ENCODE data around the gene TTLL11.

Gene TTLL11

DNA sequence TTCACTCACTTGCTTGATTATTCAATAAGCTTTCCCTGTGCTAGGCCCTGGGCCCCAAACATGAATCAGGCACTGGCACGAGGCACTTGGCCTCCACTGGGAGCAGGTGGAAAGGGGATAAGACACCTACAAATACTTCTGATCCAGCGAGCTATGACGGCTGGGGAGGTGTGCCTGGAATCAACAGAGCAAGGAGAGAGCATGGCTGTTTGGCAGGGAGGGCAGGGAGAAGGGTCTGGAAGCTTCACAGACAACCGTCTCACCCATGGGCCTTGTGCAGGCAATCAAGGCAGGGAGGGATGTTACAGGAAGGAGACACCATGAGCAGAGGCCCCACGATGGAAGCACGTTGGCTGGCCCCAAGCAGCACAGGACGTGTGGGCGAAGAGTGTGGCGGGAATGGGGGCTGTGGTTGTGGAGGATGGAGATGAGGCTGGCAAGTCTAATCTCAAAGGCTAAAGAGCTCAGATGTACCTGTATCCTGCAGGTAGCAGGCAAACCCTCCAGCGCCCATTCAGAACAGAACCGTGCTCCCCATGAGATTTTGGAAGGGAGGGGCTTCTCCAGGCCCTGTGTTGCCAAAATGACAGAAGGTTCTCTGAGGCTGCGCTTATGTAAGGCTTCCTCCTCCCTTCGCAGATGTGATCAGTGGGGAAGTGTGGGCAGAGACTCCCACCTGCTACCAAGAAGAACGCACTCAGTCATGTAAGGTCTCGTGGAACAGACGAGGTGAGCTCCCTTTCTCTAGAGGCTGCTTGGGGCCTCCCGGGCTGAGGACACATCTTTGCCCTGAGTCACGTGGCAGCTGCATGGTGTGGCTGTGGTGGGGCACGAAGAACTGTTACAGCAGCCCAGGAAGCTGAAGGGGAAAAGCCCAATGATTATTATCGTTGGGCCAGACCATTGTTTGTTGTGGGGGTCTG, 252.0 kb downstream of the TTLL11 start:
- H4K8ac ChIP-seq (ENCODE audit: low read depth, low read length): no peak overlapping the region
- H3K79me2 ChIP-seq (ENCODE audit: control insufficient read depth, insufficient read depth, low read length): no peaks in the 10 kb centered on the region
- H3K4me2 ChIP-seq (ENCODE audit: low read length): no peak overlapping the region
- H3K18ac ChIP-seq (ENCODE audit: low read length): no peak overlapping the region
- H3K4me3 ChIP-seq (ENCODE audit: low read length): no peak overlapping the region
- H3K27ac ChIP-seq (ENCODE audit: low read depth, low read length): no peak overlapping the region
- H3K27me3 ChIP-seq (ENCODE audit: insufficient read depth, low read length, poor library complexity): no peaks in the 10 kb centered on the region
- no peak for DNase-seq
- H2AK5ac ChIP-seq (ENCODE audit: low read length): no peak overlapping the region
- H3K79me1 ChIP-seq (ENCODE audit: low read length): no peaks in the 10 kb centered on the region
- WGBS (ENCODE audit: extremely low coverage, insufficient coverage, low lambda C conversion rate): no CpG with 5 or more reads among the region's 20 CpGs
- no peaks in the 10 kb centered on the region for H3K36me3 ChIP-seq (ENCODE audit: control insufficient read depth, insufficient read depth, low read length)
- no peak overlapping the region for H4K5ac ChIP-seq (ENCODE audit: low read length)
- no peak overlapping the region for H3K56ac ChIP-seq (ENCODE audit: low read length)
- H2BK5ac ChIP-seq (ENCODE audit: low read length): no peak overlapping the region
- H2BK120ac ChIP-seq (ENCODE audit: low read depth, low read length): no peak overlapping the region
- no peak overlapping the region for H3K4ac ChIP-seq (ENCODE audit: low read depth, low read length)
- peak overlapping the region; percentile 83 for H3K23ac ChIP-seq (ENCODE audit: low read length)
- H3K9ac ChIP-seq (ENCODE audit: low read length): no peak overlapping the region
- H3K4me1 ChIP-seq (ENCODE audit: control insufficient read depth, low read depth, low read length): no peaks in the 10 kb centered on the region
- no peak overlapping the region for H2BK15ac ChIP-seq (replicated peaks; ENCODE audit: low read depth)

DNA sequence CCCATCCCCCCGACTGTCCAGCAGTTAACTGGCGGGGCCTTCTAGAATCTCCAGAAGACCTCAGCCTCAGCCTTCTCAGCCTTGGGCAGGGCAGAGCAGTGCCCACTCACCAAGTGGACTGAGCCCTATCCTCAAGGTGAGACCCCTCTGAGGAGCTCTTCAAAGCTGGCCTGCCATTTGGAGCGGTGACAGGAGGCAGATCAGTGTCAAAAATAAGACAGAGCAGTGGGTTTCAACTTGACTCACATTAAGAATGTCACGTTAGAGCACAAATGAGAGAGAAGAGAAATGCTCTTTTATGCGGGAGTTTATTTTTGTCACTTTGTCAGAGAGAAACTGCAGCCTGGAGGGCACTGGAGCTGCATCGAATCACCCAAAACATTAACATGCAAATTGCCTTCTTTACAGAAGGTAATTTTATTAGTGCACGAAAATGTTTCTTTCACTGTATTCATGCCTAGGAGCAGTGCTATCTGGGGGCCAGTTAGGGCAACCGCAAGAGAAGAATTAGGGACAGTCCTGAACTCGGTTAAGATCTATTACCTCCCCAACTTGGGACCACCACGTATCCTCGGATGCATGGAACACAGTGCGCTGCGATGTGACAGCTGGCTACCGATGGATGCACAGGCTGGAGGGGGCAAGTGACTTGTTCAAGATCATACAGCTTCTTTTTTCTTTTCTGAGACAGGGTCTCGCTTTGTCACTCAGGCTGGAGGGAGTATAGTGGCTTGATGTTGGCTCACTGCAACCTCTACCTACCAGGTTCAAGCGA, 253.2 kb downstream of the TTLL11 start:
- Histone ChIP-seq H4K5ac (ENCODE audit: low read length) (no peak overlapping the region), H2BK120ac (ENCODE audit: low read depth, low read length) (no peak overlapping the region), H3K9ac (ENCODE audit: low read length) (no peak overlapping the region), H3K4me1 (ENCODE audit: control insufficient read depth, low read depth, low read length) (no peaks in the 10 kb centered on the region), H3K23ac (ENCODE audit: low read length) (no peak overlapping the region), H3K56ac (ENCODE audit: low read length) (no peak overlapping the region), H3K27me3 (ENCODE audit: insufficient read depth, low read length, poor library complexity) (no peaks in the 10 kb centered on the region), H4K8ac (ENCODE audit: low read depth, low read length) (no peak overlapping the region), H3K79me2 (ENCODE audit: control insufficient read depth, insufficient read depth, low read length) (no peaks in the 10 kb centered on the region), H2BK5ac (ENCODE audit: low read length) (no peak overlapping the region), H3K27ac (ENCODE audit: low read depth, low read length) (no peak overlapping the region), H3K4me3 (ENCODE audit: low read length) (no peak overlapping the region), H2AK5ac (ENCODE audit: low read length) (no peak overlapping the region), H3K18ac (ENCODE audit: low read length) (no peak overlapping the region), H2BK15ac (replicated peaks; ENCODE audit: low read depth) (no peak overlapping the region), H3K4ac (ENCODE audit: low read depth, low read length) (no peak overlapping the region), H3K79me1 (ENCODE audit: low read length) (no peaks in the 10 kb centered on the region), H3K4me2 (ENCODE audit: low read length) (no peak overlapping the region), H3K36me3 (ENCODE audit: control insufficient read depth, insufficient read depth, low read length) (no peaks in the 10 kb centered on the region)
- WGBS (ENCODE audit: extremely low coverage, insufficient coverage, low lambda C conversion rate): no CpG with 5 or more reads among the region's 16 CpGs
- no peak for DNase-seq

DNA sequence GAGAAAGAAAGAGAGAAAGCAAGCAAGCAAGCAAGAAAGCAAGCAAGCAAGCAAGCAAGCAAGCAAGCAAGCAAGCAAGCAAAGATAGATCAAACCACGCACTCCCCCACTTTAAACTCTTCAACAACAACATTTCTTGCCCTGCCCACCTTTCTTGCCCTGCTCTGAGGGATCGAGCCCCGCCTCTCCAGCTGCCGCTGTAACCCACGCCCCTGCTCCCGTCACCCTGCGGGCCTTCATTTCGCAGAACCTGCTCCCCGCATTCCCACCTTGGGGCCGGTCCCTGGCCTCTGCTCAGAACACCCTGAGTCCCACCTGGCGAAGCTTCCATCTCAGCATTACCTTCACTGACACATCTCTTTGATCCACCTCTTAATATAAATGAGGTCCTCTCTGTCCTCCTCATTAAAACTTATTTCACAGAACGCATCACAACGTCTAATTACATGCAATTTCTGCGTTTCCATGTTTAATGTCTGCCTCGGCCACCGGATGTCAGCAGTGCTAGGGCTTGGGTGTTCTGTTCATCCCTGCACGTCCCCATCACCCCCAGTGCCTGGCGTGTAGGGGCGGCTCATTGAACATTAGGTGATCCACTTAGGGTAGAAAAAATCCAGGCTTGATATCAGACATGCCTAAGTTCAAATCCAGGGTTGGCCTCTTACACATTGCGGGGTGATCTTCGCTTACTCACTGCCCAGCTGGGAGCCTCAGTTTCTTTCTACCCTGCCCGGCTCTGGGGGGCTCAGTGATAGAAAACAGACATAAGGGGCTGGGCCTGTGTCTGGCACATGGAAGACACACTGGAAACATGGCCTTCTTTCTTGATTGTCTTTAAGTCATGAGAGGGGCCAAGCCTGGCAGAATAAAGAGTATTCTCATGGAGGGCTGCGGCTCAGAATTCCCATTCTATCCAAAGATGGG, 254.1 kb downstream of the TTLL11 start:
- Histone ChIP-seq H2BK15ac (replicated peaks; ENCODE audit: low read depth) (no peak overlapping the region), H3K27me3 (ENCODE audit: insufficient read depth, low read length, poor library complexity) (no peaks in the 10 kb centered on the region), H3K56ac (ENCODE audit: low read length) (no peak overlapping the region), H3K4me3 (ENCODE audit: low read length) (no peak overlapping the region), H2AK5ac (ENCODE audit: low read length) (no peak overlapping the region), H4K5ac (ENCODE audit: low read length) (no peak overlapping the region), H3K4ac (ENCODE audit: low read depth, low read length) (no peak overlapping the region), H2BK120ac (ENCODE audit: low read depth, low read length) (no peak overlapping the region), H3K79me2 (ENCODE audit: control insufficient read depth, insufficient read depth, low read length) (no peaks in the 10 kb centered on the region), H2BK5ac (ENCODE audit: low read length) (no peak overlapping the region), H3K36me3 (ENCODE audit: control insufficient read depth, insufficient read depth, low read length) (no peaks in the 10 kb centered on the region), H3K4me1 (ENCODE audit: control insufficient read depth, low read depth, low read length) (no peaks in the 10 kb centered on the region), H3K23ac (ENCODE audit: low read length) (no peak overlapping the region), H3K4me2 (ENCODE audit: low read length) (no peak overlapping the region), H4K8ac (ENCODE audit: low read depth, low read length) (no peak overlapping the region), H3K27ac (ENCODE audit: low read depth, low read length) (no peak overlapping the region), H3K18ac (ENCODE audit: low read length) (no peak overlapping the region), H3K79me1 (ENCODE audit: low read length) (no peaks in the 10 kb centered on the region), H3K9ac (ENCODE audit: low read length) (no peak overlapping the region)
- no peak for DNase-seq
- no CpG with 5 or more reads among the region's 23 CpGs for WGBS (ENCODE audit: extremely low coverage, insufficient coverage, low lambda C conversion rate)

DNA sequence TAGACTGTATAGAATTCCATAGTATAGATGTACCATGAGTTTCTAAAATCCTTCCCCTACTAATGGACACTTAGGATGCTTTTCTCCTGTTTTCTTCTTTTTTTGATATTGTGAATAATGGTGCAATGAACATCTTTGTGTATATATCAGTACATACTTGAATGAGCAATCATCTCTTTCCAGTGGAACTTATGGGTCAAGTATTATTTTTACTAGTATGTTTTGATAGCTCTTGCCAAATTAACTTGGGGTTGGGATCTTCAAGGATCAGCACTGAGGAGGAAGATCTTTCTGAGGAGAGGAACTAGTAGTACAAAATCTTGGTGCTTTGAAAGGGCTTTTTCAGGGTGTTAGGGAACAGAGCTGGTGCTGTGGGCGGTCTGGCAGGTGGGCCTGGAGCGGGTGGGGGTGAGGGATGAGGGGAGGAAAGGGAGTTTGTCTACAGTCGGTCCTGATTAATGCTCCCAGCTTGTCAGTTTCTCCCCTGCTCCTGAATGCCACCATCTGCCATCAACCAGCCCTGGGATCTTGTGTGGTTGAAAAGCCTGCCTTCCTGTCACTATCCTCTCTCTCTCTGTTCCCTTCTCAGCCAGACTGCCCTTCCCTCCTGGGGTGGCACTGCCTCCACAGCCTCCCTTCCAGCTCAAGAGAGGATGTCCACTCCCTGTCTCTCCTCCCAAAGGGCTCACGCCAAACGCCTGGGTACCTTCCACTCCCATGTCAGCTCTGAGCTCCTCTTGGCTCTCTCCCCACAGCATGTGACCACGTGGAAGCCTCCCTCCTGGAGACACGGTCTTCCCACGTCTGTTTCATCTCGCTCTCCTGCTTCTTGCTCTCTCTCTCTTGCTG, 255.8 kb downstream of the TTLL11 start:
- WGBS (ENCODE audit: extremely low coverage, insufficient coverage, low lambda C conversion rate): no CpG with 5 or more reads among the region's 9 CpGs
- Histone ChIP-seq H3K27me3 (ENCODE audit: insufficient read depth, low read length, poor library complexity) (no peaks in the 10 kb centered on the region), H2AK5ac (ENCODE audit: low read length) (no peak overlapping the region), H2BK120ac (ENCODE audit: low read depth, low read length) (no peak overlapping the region), H3K79me1 (ENCODE audit: low read length) (no peaks in the 10 kb centered on the region), H3K4me2 (ENCODE audit: low read length) (no peak overlapping the region), H3K18ac (ENCODE audit: low read length) (no peak overlapping the region), H3K27ac (ENCODE audit: low read depth, low read length) (no peak overlapping the region), H3K56ac (ENCODE audit: low read length) (no peak overlapping the region), H3K36me3 (ENCODE audit: control insufficient read depth, insufficient read depth, low read length) (no peaks in the 10 kb centered on the region), H4K5ac (ENCODE audit: low read length) (no peak overlapping the region), H3K23ac (ENCODE audit: low read length) (no peak overlapping the region), H2BK5ac (ENCODE audit: low read length) (no peak overlapping the region), H3K4ac (ENCODE audit: low read depth, low read length) (no peak overlapping the region), H3K4me3 (ENCODE audit: low read length) (no peak overlapping the region), H3K9ac (ENCODE audit: low read length) (no peak overlapping the region), H4K8ac (ENCODE audit: low read depth, low read length) (no peak overlapping the region), H3K79me2 (ENCODE audit: control insufficient read depth, insufficient read depth, low read length) (no peaks in the 10 kb centered on the region), H3K4me1 (ENCODE audit: control insufficient read depth, low read depth, low read length) (no peaks in the 10 kb centered on the region), H2BK15ac (replicated peaks; ENCODE audit: low read depth) (no peak overlapping the region)
- no peak for DNase-seq

DNA sequence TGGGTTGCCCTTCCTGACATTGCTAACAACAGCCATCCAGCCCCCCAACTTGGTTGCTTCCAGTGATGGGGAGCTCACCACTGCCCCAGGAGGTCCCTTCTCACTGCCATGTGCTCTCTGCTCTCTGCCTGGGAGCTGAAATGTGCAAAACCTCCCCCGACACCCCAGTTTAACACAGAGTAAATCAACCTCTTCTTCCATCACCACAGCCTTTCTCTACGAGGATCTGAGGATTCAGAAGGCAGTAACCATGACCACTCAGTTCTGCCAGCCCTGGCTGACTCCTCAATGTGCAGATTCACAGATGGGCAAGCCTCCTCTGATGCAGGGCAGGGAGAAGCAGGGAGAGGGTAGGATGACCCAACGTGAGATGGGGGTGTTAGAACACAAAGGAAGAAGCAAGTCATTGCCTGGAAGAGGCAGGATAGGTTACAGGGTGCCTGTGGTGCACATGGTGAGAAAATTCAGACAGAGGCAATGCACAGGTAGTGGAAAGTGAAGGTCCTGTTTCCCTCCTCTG, 256.7 kb downstream of the TTLL11 start:
- Histone ChIP-seq H3K9ac (ENCODE audit: low read length) (no peak overlapping the region), H3K56ac (ENCODE audit: low read length) (no peak overlapping the region), H3K4ac (ENCODE audit: low read depth, low read length) (no peak overlapping the region), H3K27ac (ENCODE audit: low read depth, low read length) (no peak overlapping the region), H3K4me3 (ENCODE audit: low read length) (no peak overlapping the region), H2AK5ac (ENCODE audit: low read length) (no peak overlapping the region), H3K79me2 (ENCODE audit: control insufficient read depth, insufficient read depth, low read length) (no peaks in the 10 kb centered on the region), H4K5ac (ENCODE audit: low read length) (no peak overlapping the region), H3K4me2 (ENCODE audit: low read length) (no peak overlapping the region), H3K27me3 (ENCODE audit: insufficient read depth, low read length, poor library complexity) (no peaks in the 10 kb centered on the region), H3K18ac (ENCODE audit: low read length) (no peak overlapping the region), H2BK15ac (replicated peaks; ENCODE audit: low read depth) (no peak overlapping the region), H2BK5ac (ENCODE audit: low read length) (no peak overlapping the region), H3K23ac (ENCODE audit: low read length) (no peak overlapping the region), H4K8ac (ENCODE audit: low read depth, low read length) (no peak overlapping the region), H2BK120ac (ENCODE audit: low read depth, low read length) (no peak overlapping the region), H3K79me1 (ENCODE audit: low read length) (no peaks in the 10 kb centered on the region), H3K36me3 (ENCODE audit: control insufficient read depth, insufficient read depth, low read length) (no peaks in the 10 kb centered on the region), H3K4me1 (ENCODE audit: control insufficient read depth, low read depth, low read length) (no peaks in the 10 kb centered on the region)
- no peak for DNase-seq
- WGBS (ENCODE audit: extremely low coverage, insufficient coverage, low lambda C conversion rate): no CpG with 5 or more reads among the region's 3 CpGs
